8988T (cell line): ENCODE results near the gene VGLL4.
"Not testable (repeated sequence)": the region's sequence is repeated elsewhere in the genome, so short reads cannot be mapped to it uniquely, and the experiment has no call there.

ENCODE experiments used
- DNase-seq: peaks from one replicate; pipeline ENCODE4 v3.0.0; 2011

The VGLL4 gene

GRCh38 chr3:11526121-11526520 lies 117.6 kb downstream of the VGLL4 start:
- DNase-seq, result not testable (repeated sequence)

DNA sequence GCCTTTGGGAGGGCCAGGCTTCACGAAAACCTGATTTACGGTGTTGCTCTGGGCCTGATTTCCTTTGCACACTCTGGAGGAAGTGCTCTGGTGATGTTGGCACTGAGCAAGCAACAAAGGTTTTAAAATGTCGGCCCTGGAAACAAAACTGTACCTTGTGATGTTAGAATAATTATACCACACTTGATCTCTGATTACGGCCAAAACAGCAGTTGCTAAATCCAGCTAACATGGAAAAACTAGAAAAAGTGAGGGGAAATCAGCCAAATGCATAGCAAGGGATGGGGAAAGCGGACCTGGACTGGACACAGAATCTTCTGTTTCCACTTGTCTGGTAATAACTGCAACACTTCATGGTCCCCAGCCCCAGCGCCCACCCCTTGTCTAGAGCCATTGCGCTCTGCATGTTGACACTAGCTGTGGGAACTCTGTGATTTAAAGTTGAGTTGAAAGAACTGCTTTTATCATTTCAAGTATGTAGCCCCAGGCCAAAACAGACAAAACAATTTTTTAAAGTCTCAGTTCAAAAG lies 120.1 kb downstream of the VGLL4 start:
- no peak for DNase-seq

DNA sequence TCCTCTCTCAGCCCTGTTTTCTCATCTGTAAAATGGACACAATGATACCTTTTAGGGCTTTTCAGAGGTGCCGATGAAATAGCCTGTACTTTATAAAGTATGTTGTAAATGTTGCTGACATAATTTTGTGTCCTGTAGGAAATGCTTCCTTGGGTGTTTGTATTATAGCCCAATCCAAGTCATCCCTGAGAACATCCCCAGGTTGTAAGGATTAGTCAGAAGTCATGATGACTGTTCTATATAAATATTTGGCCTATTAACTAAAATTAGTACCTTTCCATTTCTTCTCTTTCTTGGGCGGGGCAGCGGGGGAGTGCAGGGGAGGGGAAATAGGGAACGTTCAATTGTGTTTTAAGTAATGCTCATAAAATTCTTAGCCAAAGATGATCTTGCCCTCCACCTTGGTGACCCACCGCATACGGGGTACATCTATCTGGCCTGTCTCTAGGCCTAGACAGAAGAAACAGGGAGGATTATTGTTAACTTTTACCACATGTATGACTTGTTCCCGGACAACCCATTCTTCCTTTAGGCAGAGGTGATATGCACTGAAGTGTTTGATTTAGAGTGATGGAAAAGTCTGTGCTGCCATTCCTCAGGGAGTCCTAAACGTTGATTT lies 120.7 kb downstream of the VGLL4 start:
- DNase-seq, result no peak

DNA sequence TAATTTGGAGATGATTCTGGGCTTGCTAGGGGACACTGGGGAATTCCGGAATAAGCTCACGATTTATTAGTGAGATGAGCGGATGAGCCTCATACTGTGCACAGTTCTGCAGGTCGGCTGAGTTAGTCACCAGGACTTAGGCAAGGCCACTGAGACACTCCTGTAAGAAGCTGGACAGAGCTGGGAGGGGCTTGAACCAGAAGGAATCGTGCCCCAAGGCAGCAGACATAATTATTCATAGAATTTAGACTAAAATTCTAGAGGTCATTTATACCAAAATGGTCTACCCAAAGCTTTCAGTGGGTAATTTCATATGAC lies 121.4 kb downstream of the VGLL4 start:
- no peak for DNase-seq

DNA sequence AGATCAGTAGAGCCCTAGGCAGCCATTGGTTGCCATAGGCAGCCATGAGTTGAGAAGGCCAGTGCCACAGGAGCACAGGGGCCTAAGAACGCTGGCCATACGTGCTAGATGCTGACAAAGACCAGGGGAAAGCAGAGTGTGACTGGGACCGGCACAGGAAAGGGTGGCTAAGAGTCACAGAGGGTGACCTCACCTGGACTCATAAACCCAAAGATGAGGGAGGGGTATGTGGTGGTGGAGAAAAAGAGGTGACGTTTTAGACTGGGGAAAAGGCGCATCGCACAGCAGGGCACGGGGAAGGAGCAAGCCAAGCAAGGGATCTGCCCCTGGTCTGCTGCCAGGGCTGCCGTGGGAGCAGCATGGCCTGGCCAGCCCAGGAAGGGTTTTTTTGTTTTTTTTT lies 122.5 kb downstream of the VGLL4 start:
- no peak for DNase-seq

DNA sequence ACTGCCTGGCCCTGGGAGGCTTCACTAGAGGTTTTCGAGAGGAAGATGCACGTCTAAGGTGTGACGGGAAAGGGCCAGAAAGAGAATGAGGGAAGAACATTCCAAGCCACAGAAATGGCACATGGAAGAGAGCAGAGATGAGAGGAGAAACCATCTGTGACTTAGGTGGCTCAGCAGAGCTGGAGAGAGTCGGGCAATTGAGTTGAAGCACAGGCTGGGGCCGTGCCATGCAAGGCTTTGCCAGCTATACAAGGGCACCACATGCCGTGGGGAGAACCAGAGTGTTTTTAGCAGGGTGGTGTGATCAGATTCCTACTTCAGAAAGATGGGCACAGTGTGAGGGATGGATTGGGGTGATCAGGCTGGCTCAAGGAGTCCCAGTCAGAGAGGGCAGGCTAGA lies 126.1 kb downstream of the VGLL4 start:
- DNase-seq, result no peak

DNA sequence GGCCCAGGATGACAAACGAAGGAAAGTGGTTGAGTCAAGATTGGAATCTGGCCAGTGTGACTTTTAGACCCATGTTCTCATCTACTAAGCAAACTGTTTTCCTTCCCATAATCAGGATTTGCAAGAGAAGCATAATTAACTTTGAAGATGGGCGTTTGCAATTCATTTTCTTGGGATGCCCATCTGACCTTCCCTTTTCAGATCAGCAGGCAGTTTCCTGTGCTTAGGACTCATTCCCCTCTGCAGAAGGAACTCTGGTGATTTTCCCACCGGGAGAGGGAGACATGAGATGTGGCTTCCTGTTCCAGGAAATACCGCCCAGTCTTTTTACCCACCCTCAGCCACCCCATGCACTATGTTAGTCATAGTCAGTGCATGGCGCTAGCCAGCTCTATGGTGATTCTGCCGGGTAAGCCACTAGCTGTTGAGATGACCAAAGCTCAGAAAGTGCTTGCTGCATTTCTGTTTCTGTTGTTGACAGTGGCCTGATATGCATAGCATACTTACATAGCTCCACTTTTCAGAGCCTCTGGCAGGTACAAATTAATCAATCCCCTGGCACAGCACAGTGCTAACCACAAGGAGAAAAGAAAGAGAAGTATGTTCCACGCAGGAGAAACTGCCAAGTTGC lies 129.4 kb downstream of the VGLL4 start:
- DNase-seq, result peak; percentile 57

DNA sequence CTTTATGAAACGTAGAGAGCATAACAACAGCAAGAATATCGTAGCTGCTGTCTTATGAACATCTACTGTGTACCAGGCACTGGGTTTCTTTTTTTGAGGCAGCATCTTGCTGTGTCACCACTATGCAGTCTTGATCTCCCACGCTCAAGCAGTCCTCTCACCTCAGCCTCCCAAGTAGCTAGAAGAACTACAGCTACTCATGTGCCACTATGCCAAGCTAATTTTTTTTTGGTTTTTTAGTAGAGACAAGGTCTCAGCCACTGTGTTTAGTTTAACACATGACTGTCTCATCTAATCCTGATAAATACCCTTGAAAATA lies 129.9 kb downstream of the VGLL4 start:
- DNase-seq, result no peak

DNA sequence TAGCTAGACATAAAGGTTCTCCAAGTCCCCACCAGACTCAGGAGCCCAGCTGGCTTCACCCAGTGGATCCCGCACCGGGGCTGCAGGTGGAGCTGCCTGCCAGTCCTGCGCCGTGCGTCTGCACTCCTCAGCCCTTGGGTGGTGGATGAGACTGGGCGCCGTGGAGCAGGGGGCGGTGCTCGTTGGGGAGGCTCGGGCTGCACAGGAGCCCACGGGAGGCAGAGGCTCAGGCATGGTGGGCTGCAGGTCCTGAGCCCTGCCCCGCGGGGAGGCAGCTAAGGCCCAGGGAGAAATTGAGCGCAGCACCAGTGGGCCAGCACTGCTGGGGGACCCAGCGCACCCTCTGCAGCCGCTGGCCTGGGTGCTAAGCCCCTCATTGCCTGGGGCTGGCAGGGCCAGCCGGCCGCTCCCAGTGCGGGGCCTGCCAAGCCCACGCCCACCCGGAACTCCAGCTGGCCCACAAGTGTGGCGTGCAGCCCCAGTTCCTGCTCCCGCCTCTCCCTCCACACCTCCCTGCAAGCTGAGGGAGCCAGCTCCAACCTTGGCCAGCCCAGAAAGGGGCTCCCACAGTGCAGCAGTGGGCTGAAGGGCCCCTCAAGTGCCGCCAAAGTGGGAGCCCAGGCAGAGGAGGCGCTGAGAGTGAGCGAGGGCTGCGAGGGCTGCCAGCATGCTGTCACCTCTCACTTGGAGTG lies 130.4 kb downstream of the VGLL4 start:
- not testable (repeated sequence) for DNase-seq

DNA sequence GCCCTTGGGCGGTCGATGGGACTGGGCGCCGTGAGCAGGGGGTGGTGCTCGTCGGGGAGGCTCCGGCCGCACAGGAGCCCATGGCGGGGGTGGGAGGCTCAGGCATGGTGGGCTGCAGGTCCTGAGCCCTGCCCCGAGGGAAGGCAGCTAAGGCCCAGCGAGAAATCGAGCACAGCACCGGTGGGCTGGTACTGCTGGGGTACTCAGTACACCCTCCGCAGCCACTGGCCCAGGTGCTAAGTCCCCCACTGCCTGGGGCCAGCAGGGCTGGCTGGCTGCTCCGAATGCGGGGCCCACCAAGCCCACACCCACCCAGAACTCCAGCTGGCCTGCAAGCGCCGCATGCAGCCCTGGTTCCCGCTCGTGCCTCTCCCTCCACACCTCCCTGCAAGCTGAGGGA lies 132.1 kb downstream of the VGLL4 start:
- DNase-seq, result not testable (repeated sequence)

DNA sequence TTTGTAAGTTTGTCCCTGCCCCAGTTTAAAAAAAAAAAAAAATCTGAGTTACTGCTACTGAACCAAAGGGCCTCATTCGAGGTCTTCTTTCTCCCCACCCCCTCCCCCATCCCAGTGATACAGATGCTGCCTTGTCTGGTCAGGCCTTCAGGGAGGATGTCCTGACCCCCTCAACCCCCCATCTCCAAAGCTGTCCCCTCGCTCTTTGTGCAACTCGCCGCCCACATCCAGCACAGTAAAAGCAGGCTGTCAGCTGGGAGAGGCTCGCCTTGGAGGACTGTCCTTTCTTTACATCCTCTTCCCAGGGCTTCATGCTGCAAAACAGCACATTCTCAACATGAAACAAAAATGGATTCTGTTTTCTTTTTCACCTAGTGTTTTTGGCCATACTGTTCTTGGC lies 133.4 kb downstream of the VGLL4 start:
- DNase-seq, result no peak

DNA sequence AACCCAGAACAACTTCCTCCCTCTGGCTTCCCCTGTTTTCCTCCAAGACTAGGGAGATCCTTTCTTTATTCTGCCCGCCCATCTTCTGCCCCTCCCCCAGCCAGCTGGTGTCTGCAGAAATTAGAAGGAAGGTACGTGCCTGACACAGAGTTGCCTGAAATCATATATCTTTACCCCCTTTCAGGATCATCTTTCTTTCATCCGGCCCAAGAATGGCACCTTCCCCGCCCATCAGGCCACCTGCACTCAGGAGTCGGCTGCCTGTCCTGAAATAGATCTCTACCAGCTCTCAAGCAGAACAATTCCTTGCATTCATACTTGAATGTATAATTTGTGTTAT lies 133.7 kb downstream of the VGLL4 start:
- no peak for DNase-seq

GRCh38 chr3:11509173-11510000 lies 134.3 kb downstream of the VGLL4 start:
- no peak for DNase-seq

- DNase-seq, result no peak
Observed at GRCh38 chr3:11508346-11509172, 135.2 kb downstream of the VGLL4 start.

DNA sequence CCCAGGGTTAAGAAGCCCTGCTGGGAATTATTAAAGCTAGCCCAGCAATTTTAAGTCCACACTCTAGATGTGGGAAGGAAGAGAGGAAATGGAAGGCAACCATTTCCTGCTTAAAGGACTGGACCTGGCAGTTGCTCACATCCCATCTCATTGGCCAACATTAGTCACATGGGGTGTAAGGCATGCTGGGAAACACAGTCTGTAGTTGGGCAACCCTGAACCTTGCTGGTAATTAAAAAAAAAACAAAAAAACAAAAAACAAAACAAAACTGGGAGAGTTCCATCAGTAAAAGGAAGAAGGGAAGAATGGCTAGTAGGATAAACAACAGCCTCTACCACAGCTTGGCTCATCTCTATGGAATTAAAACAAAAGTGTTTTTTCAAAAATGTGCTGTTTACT lies 136.0 kb downstream of the VGLL4 start:
- no peak for DNase-seq
